C4-2B (cell line): Measurements from ENCODE around the gene LMAN2.
"Not testable (repeated sequence)": the region's sequence is repeated elsewhere in the genome, so short reads cannot be mapped to it uniquely, and the experiment has no call there.

Experiments used
- H3K27ac ChIP-seq: fragments of 450-650 bp; 2 replicates; pipeline ENCODE4 v1.5.1; 2017
- CTCF ChIP-seq: fragments of 450-650 bp; conservative IDR thresholded peaks from 2 replicates; pipeline ENCODE4 v1.5.1; 2017; ENCODE audit warnings: mild to moderate bottlenecking
- ZFX ChIP-seq: fragments of 450-650 bp; IDR thresholded peaks from 2 replicates; pipeline ENCODE4 v1.6.1; 2017

The LMAN2 gene

GRCh38 chr5:177308740-177309139 lies 42.7 kb downstream of the LMAN2 start:
- TF ChIP-seq CTCF (no peak), ZFX (no peak)
- peak overlapping the region; percentile 87; the same call in 1 of the 2 replicates for H3K27ac ChIP-seq

GRCh38 chr5:177307544-177308363 lies 43.7 kb downstream of the LMAN2 start:
- no peak overlapping the region for H3K27ac ChIP-seq
- TF ChIP-seq CTCF (no peak), ZFX (no peak)

- no peak for TF ChIP-seq CTCF
- TF ChIP-seq ZFX: no peak
- no peak overlapping the region for H3K27ac ChIP-seq
Measured at GRCh38 chr5:177306674-177307543, 44.6 kb downstream of the LMAN2 start.

GRCh38 chr5:177306103-177306640 lies 45.3 kb downstream of the LMAN2 start:
- not testable (repeated sequence) for H3K27ac ChIP-seq

GRCh38 chr5:177304392-177305119 lies 46.9 kb downstream of the LMAN2 start:
- no peak for TF ChIP-seq ZFX
- no peak for TF ChIP-seq CTCF
- peak overlapping the region; percentile 92 for H3K27ac ChIP-seq

GRCh38 chr5:177303925-177304391 lies 47.5 kb downstream of the LMAN2 start:
- TF ChIP-seq ZFX (peak; percentile 80), CTCF (no peak)
- peak overlapping the region; percentile 92 for H3K27ac ChIP-seq
